ENCODE results near the gene RAB11FIP2. TPM values are rescaled to one million over a fixed set of nuclear protein-coding genes. Genes with fewer than 3 reads are reported as not detected.

The RAB11FIP2 gene
- total RNA-seq, 1 donor from 2014 or later, result 14.7 TPM

GRCh38 chr10:118035354-118036005 lies 11.3 kb downstream of the RAB11FIP2 start:
- Histone ChIP-seq H3K27ac (no peak overlapping the region), H3K36me3 (peaks cover 0 to 11% of the 10 kb centered on the region in 2 donors), H3K27me3 (no peaks in the 10 kb centered on the region), H3K4me3 (no peak overlapping the region), H3K4me1 (peaks cover 11% of the 10 kb centered on the region), H3K9me3 (no peaks in the 10 kb centered on the region)
- intact Hi-C loops (cut with DNase I), result no loop called here
- TF ChIP-seq POLR2AphosphoS5 (IDR thresholded peaks at IDR 0.05; ENCODE audit: insufficient read depth in 1 of 2, low read depth in 1 of 2) (no peak), POLR2A (IDR thresholded peaks at IDR 0.05) (no peak)
- TF ChIP-seq, protein P1, sequence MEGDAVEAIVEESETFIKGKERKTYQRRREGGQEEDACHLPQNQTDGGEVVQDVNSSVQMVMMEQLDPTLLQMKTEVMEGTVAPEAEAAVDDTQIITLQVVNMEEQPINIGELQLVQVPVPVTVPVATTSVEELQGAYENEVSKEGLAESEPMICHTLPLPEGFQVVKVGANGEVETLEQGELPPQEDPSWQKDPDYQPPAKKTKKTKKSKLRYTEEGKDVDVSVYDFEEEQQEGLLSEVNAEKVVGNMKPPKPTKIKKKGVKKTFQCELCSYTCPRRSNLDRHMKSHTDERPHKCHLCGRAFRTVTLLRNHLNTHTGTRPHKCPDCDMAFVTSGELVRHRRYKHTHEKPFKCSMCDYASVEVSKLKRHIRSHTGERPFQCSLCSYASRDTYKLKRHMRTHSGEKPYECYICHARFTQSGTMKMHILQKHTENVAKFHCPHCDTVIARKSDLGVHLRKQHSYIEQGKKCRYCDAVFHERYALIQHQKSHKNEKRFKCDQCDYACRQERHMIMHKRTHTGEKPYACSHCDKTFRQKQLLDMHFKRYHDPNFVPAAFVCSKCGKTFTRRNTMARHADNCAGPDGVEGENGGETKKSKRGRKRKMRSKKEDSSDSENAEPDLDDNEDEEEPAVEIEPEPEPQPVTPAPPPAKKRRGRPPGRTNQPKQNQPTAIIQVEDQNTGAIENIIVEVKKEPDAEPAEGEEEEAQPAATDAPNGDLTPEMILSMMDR (IDR thresholded peaks at IDR 0.05), result no peak
- DNase-seq (ENCODE audit: extremely low spot score in 2 of 2), result no peak

DNA sequence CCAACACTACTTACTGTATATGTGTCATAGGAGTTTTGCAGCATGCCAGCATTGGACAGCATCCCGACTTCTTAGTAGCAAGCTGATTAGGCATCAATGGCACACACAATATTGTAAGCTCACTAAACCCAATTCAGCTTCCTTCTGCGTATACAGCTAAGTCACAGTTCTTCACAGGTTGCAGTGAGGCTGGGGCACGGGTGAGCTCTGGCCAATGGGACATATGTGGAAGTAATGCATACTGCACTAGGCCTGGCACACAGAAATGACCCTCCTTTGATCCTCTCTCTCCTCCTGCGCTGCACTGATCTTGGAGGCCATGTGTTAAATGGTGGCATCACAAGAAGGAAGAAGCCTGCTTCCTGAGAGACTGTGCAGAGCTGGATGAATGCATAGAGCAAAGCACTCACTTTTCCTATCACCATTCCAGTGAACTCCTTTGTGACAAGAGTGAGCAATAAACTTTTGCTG lies 11.9 kb downstream of the RAB11FIP2 start:
- Histone ChIP-seq H3K27me3 (no peaks in the 10 kb centered on the region), H3K4me1 (peaks cover 8% of the 10 kb centered on the region), H3K27ac (no peak overlapping the region), H3K9me3 (no peaks in the 10 kb centered on the region), H3K36me3 (peaks cover 0 to 11% of the 10 kb centered on the region in 2 donors), H3K4me3 (no peak overlapping the region)
- intact Hi-C loops (cut with DNase I), result no loop called here
- TF ChIP-seq POLR2A (IDR thresholded peaks at IDR 0.05) (no peak), POLR2AphosphoS5 (IDR thresholded peaks at IDR 0.05; ENCODE audit: insufficient read depth in 1 of 2, low read depth in 1 of 2) (no peak)
- TF ChIP-seq, protein P1 (IDR thresholded peaks at IDR 0.05), result no peak
- DNase-seq (ENCODE audit: extremely low spot score in 2 of 2), result no peak

- no peak for DNase-seq (ENCODE audit: extremely low spot score in 2 of 2)
- H3K27ac ChIP-seq, result no peak overlapping the region
- peaks cover 5% of the 10 kb centered on the region for H3K4me1 ChIP-seq
- no peak overlapping the region for H3K4me3 ChIP-seq
- TF ChIP-seq POLR2A (IDR thresholded peaks at IDR 0.05), result no peak
- TF ChIP-seq POLR2AphosphoS5 (IDR thresholded peaks at IDR 0.05; ENCODE audit: insufficient read depth in 1 of 2, low read depth in 1 of 2), result no peak
- TF ChIP-seq, protein P1 (IDR thresholded peaks at IDR 0.05), result no peak
- H3K27me3 ChIP-seq, result no peaks in the 10 kb centered on the region
- H3K9me3 ChIP-seq, result no peaks in the 10 kb centered on the region
- intact Hi-C loops (cut with DNase I), result no loop called here
- H3K36me3 ChIP-seq, result peaks cover 0 to 11% of the 10 kb centered on the region in 2 donors
Measured at GRCh38 chr10:118033905-118034304, 12.8 kb downstream of the RAB11FIP2 start.

- Histone ChIP-seq H3K9me3 (no peaks in the 10 kb centered on the region), H3K27ac (no peak overlapping the region), H3K27me3 (no peaks in the 10 kb centered on the region), H3K36me3 (peaks cover 0 to 11% of the 10 kb centered on the region in 2 donors), H3K4me3 (no peak overlapping the region), H3K4me1 (peaks cover 5% of the 10 kb centered on the region)
- TF ChIP-seq POLR2AphosphoS5 (IDR thresholded peaks at IDR 0.05; ENCODE audit: insufficient read depth in 1 of 2, low read depth in 1 of 2) (no peak), POLR2A (IDR thresholded peaks at IDR 0.05) (no peak)
- TF ChIP-seq, protein P1 (IDR thresholded peaks at IDR 0.05), result no peak
- no peak for DNase-seq (ENCODE audit: extremely low spot score in 2 of 2)
- intact Hi-C loops (cut with DNase I), result no loop called here
Measured at GRCh38 chr10:118032564-118032963, 14.2 kb downstream of the RAB11FIP2 start.

- Histone ChIP-seq H3K4me3 (no peak overlapping the region), H3K36me3 (peaks cover 0 to 11% of the 10 kb centered on the region in 2 donors), H3K27me3 (no peaks in the 10 kb centered on the region), H3K27ac (no peak overlapping the region), H3K9me3 (no peaks in the 10 kb centered on the region), H3K4me1 (peaks cover 5% of the 10 kb centered on the region)
- intact Hi-C loops (cut with DNase I), result no loop called here
- TF ChIP-seq POLR2AphosphoS5 (IDR thresholded peaks at IDR 0.05; ENCODE audit: insufficient read depth in 1 of 2, low read depth in 1 of 2) (no peak), POLR2A (IDR thresholded peaks at IDR 0.05) (no peak)
- TF ChIP-seq, protein P1 (IDR thresholded peaks at IDR 0.05), result no peak
- DNase-seq (ENCODE audit: extremely low spot score in 2 of 2), result no peak
Measured at GRCh38 chr10:118031351-118032075, 15.2 kb downstream of the RAB11FIP2 start.
